Activated CD8-positive, alpha-beta memory T cell treated with anti-CD3 and anti-CD28 coated beads for 4 hours (primary cell): ENCODE measurements around the gene RHPN2.
"Not testable (repeated sequence)": the region's sequence is repeated elsewhere in the genome, so short reads cannot be mapped to it uniquely, and the experiment has no call there.

Source experiments
- DNase-seq, 2 donors: peaks; one replicate each; pipeline ENCODE4 v3.0.0-alpha.2; 2020; ENCODE audit warnings: low read depth in 2 of 2

The RHPN2 gene

GRCh38 chr19:33029746-33030303, 34.9 kb downstream of the RHPN2 start:
- no peak for DNase-seq

GRCh38 chr19:33026602-33027001, 38.1 kb downstream of the RHPN2 start:
- DNase-seq, result not testable (repeated sequence)

GRCh38 chr19:33025468-33026238, 39.0 kb downstream of the RHPN2 start:
- not testable (repeated sequence) for DNase-seq

GRCh38 chr19:33024398-33024797, 40.3 kb downstream of the RHPN2 start:
- no peak for DNase-seq

- DNase-seq, result no peak
Measured at GRCh38 chr19:33022472-33023116, 42.1 kb downstream of the RHPN2 start.

- not testable (repeated sequence) for DNase-seq
Measured at GRCh38 chr19:33010891-33011290, 53.8 kb downstream of the RHPN2 start.

GRCh38 chr19:33008738-33009137, 56.0 kb downstream of the RHPN2 start:
- DNase-seq, result no peak

- no peak for DNase-seq
Measured at GRCh38 chr19:33005440-33005839, 59.2 kb downstream of the RHPN2 start.

- DNase-seq, result not testable (repeated sequence)
Measured at GRCh38 chr19:33003424-33004024, 61.2 kb downstream of the RHPN2 start.

- DNase-seq, result not testable (repeated sequence)
Measured at GRCh38 chr19:33002126-33002865, 62.4 kb downstream of the RHPN2 start.

- no peak for DNase-seq
Measured at GRCh38 chr19:33000910-33001309, 63.8 kb downstream of the RHPN2 start.

- DNase-seq, result no peak
Measured at GRCh38 chr19:33000510-33000909, 64.2 kb downstream of the RHPN2 start.

- no peak for DNase-seq
Measured at GRCh38 chr19:32998722-32999121, 66.0 kb downstream of the RHPN2 start.

- no peak for DNase-seq
Measured at GRCh38 chr19:32997716-32998355, 66.9 kb downstream of the RHPN2 start.

- DNase-seq, result not testable (repeated sequence)
Measured at GRCh38 chr19:32997061-32997464, 67.6 kb downstream of the RHPN2 start.

- DNase-seq, result not testable (repeated sequence)
Measured at GRCh38 chr19:32995966-32996365, 68.7 kb downstream of the RHPN2 start.

GRCh38 chr19:32988724-32989123, 76.0 kb downstream of the RHPN2 start:
- DNase-seq, result no peak

- DNase-seq, result not testable (repeated sequence)
Measured at GRCh38 chr19:32988254-32988653, 76.4 kb downstream of the RHPN2 start.

GRCh38 chr19:32982488-32982887, 82.2 kb downstream of the RHPN2 start:
- not testable (repeated sequence) for DNase-seq

GRCh38 chr19:32979807-32980206, 84.9 kb downstream of the RHPN2 start:
- DNase-seq, result not testable (repeated sequence)

GRCh38 chr19:32977813-32978212, 86.9 kb downstream of the RHPN2 start:
- DNase-seq, result not testable (repeated sequence)
